Adipocyte (in vitro differentiated cells): ENCODE results near the gene MESP2.

Source experiments
- DNase-seq: peaks from one replicate; pipeline ENCODE4 v3.0.0-alpha.2; 2015; ENCODE audit warnings: low read depth
- H3K27me3 ChIP-seq: replicated peaks from 2 replicates; pipeline ENCODE4 v1.7.0; 2013; ENCODE audit warnings: mild to moderate bottlenecking, low read length, moderate library complexity; ENCODE audit not compliant: control insufficient read depth, insufficient read depth
- H3K36me3 ChIP-seq: 2 replicates; pipeline ENCODE4 v1.7.0; 2013; ENCODE audit warnings: low read length, mild to moderate bottlenecking, moderate library complexity; ENCODE audit not compliant: control insufficient read depth, insufficient read depth, severe bottlenecking
- H3K4me1 ChIP-seq: 2 replicates; pipeline ENCODE4 v1.7.0; 2013; ENCODE audit warnings: mild to moderate bottlenecking, low read length, moderate library complexity; ENCODE audit not compliant: control insufficient read depth, insufficient read depth
- H3K4me3 ChIP-seq: 2 replicates; pipeline ENCODE4 v1.7.0; 2013; ENCODE audit warnings: mild to moderate bottlenecking, low read length, moderate library complexity
- H3K9ac ChIP-seq: 2 replicates; pipeline ENCODE4 v1.7.0; 2013; ENCODE audit warnings: mild to moderate bottlenecking, low read length, moderate library complexity
- H3K9me3 ChIP-seq: 2 replicates; pipeline ENCODE4 v1.7.0; 2013; ENCODE audit warnings: mild to moderate bottlenecking, low read length, moderate library complexity; ENCODE audit not compliant: control insufficient read depth

Gene MESP2

GRCh38 chr15:89813381-89814111 lies 37.4 kb downstream of the MESP2 start:
- peak overlapping the region; percentile 98 for H3K9ac ChIP-seq
- no peaks in the 10 kb centered on the region for H3K9me3 ChIP-seq
- H3K4me1 ChIP-seq, result peaks cover 39% of the 10 kb centered on the region
- peak overlapping the region; percentile 95 for H3K4me3 ChIP-seq
- no peaks in the 10 kb centered on the region for H3K27me3 ChIP-seq
- DNase-seq, result no peak
- H3K36me3 ChIP-seq, result peaks cover 14% of the 10 kb centered on the region

- Histone ChIP-seq H3K9ac (peak overlapping the region; percentile 98), H3K36me3 (peaks cover 9% of the 10 kb centered on the region), H3K27me3 (no peaks in the 10 kb centered on the region), H3K9me3 (no peaks in the 10 kb centered on the region), H3K4me3 (peak overlapping the region; percentile 95), H3K4me1 (peaks cover 33% of the 10 kb centered on the region)
- no peak for DNase-seq
Measured at GRCh38 chr15:89814112-89814742, 38.1 kb downstream of the MESP2 start.

GRCh38 chr15:89815769-89816168 lies 39.6 kb downstream of the MESP2 start:
- H3K9ac ChIP-seq, result no peak overlapping the region
- no peaks in the 10 kb centered on the region for H3K27me3 ChIP-seq
- H3K4me3 ChIP-seq, result no peak overlapping the region
- peaks cover 24% of the 10 kb centered on the region for H3K4me1 ChIP-seq
- no peak for DNase-seq
- no peaks in the 10 kb centered on the region for H3K9me3 ChIP-seq
- peaks cover 4% of the 10 kb centered on the region for H3K36me3 ChIP-seq

GRCh38 chr15:89817701-89818280 lies 41.7 kb downstream of the MESP2 start:
- H3K36me3 ChIP-seq, result no peaks in the 10 kb centered on the region
- H3K4me3 ChIP-seq, result no peak overlapping the region
- no peak overlapping the region for H3K9ac ChIP-seq
- H3K9me3 ChIP-seq, result no peaks in the 10 kb centered on the region
- no peaks in the 10 kb centered on the region for H3K27me3 ChIP-seq
- peaks cover 26% of the 10 kb centered on the region for H3K4me1 ChIP-seq
- no peak for DNase-seq

GRCh38 chr15:89818287-89818686 lies 42.2 kb downstream of the MESP2 start:
- Histone ChIP-seq H3K27me3 (no peaks in the 10 kb centered on the region), H3K4me1 (peaks cover 29% of the 10 kb centered on the region), H3K9ac (no peak overlapping the region), H3K36me3 (no peaks in the 10 kb centered on the region), H3K4me3 (no peak overlapping the region), H3K9me3 (no peaks in the 10 kb centered on the region)
- DNase-seq, result no peak

- H3K4me3 ChIP-seq, result peak overlapping the region; percentile 39
- peak; percentile 72 for DNase-seq
- H3K9ac ChIP-seq, result peak overlapping the region; percentile 28
- H3K9me3 ChIP-seq, result no peaks in the 10 kb centered on the region
- H3K4me1 ChIP-seq, result peaks cover 34% of the 10 kb centered on the region
- no peaks in the 10 kb centered on the region for H3K27me3 ChIP-seq
- no peaks in the 10 kb centered on the region for H3K36me3 ChIP-seq
Measured at GRCh38 chr15:89820666-89821611, 44.8 kb downstream of the MESP2 start.

- no peak for DNase-seq
Measured at GRCh38 chr15:89822026-89822425, 45.9 kb downstream of the MESP2 start.

GRCh38 chr15:89822611-89822950 lies 46.4 kb downstream of the MESP2 start:
- Histone ChIP-seq H3K4me1 (peaks cover 43% of the 10 kb centered on the region), H3K9ac (peak overlapping the region; percentile 58), H3K4me3 (peak overlapping the region; percentile 5), H3K9me3 (no peaks in the 10 kb centered on the region), H3K36me3 (no peaks in the 10 kb centered on the region), H3K27me3 (no peaks in the 10 kb centered on the region)
- DNase-seq, result no peak

More at GRCh38 chr15:89822026-89822425, 45.9 kb downstream of the MESP2 start:
- Histone ChIP-seq H3K4me1 (peaks cover 38% of the 10 kb centered on the region), H3K4me3 (peak overlapping the region; percentile 5), H3K27me3 (no peaks in the 10 kb centered on the region), H3K9me3 (no peaks in the 10 kb centered on the region), H3K9ac (peak overlapping the region; percentile 58), H3K36me3 (no peaks in the 10 kb centered on the region)

- Histone ChIP-seq H3K27me3 (no peaks in the 10 kb centered on the region), H3K4me1 (peaks cover 49% of the 10 kb centered on the region), H3K9me3 (no peaks in the 10 kb centered on the region), H3K9ac (peak overlapping the region; percentile 26), H3K4me3 (no peak overlapping the region), H3K36me3 (no peaks in the 10 kb centered on the region)
- DNase-seq, result peak; percentile 66
Measured at GRCh38 chr15:89822951-89823711, 47.0 kb downstream of the MESP2 start.

- no peaks in the 10 kb centered on the region for H3K36me3 ChIP-seq
- no peaks in the 10 kb centered on the region for H3K27me3 ChIP-seq
- H3K9ac ChIP-seq, result peak overlapping the region; percentile 12
- H3K4me1 ChIP-seq, result peaks cover 58% of the 10 kb centered on the region
- no peak for DNase-seq
- no peaks in the 10 kb centered on the region for H3K9me3 ChIP-seq
- no peak overlapping the region for H3K4me3 ChIP-seq
Measured at GRCh38 chr15:89823836-89824606, 47.9 kb downstream of the MESP2 start.
